Upper lobe of right lung (tissue), 1 donor: ENCODE data around the gene RNF133. TPM values are rescaled to one million over a fixed set of nuclear protein-coding genes. Genes with fewer than 3 reads are reported as not detected.

Source experiments
- ATAC-seq: fragments of 200-7000 bp; cut with Tn5 transposase; one replicate; pipeline ENCODE4 v1.9.1; 2020; ENCODE audit warnings: mild to moderate bottlenecking, moderate library complexity
- DNase-seq: peaks from one replicate; pipeline ENCODE4 v3.0.0-alpha.2; 2020
- H3K27ac ChIP-seq: fragments of 200-600 bp; one replicate; pipeline ENCODE4 v1.8.0; 2022
- H3K27me3 ChIP-seq: fragments of 200-600 bp; one replicate; pipeline ENCODE4 v1.8.0; 2022; ENCODE audit warnings: mild to moderate bottlenecking
- H3K36me3 ChIP-seq: fragments of 200-600 bp; one replicate; pipeline ENCODE4 v1.8.0; 2022
- H3K4me1 ChIP-seq: fragments of 200-600 bp; one replicate; pipeline ENCODE4 v1.8.0; 2022
- H3K4me3 ChIP-seq: fragments of 200-600 bp; one replicate; pipeline ENCODE4 v1.8.0; 2022; ENCODE audit warnings: mild to moderate bottlenecking
- H3K9me3 ChIP-seq: fragments of 200-600 bp; one replicate; pipeline ENCODE4 v1.8.0; 2022
- CTCF ChIP-seq: fragments of 200-600 bp; IDR thresholded peaks from one replicate; pipeline ENCODE4 v1.8.0; 2022; ENCODE audit warnings: antibody characterized with exemption
- intact Hi-C: fragments of 100-400 bp; cut with DNase I; formaldehyde crosslinking; loops from one replicate; pipeline ENCODE4 v1.11.0; 2022
- long read RNA-seq: library from polyadenylated mRNA; unstranded; transcript quantifications from one replicate; pipeline ENCODE4 v2.0.0, GENCODE V29; 2021
- total RNA-seq: library from RNA; stranded (reverse); fragmentation: NEBNext Ultra II Directional; extraction: Animal tissue kit (Norgen Biotek cat#: 25700); gene quantifications from one replicate; pipeline ENCODE4 v1.2.1, GENCODE V29; 2021
- donor health status: DM: no; HTN: yes; CAD: no; lungs with severe emphysema.

Gene RNF133
- total RNA-seq = 1.2 TPM
- long read RNA-seq = 0 reads

- no peak within 1 kb of the TSS for H3K4me3 ChIP-seq
- TF ChIP-seq CTCF = no peak
- DNase-seq (no peak), ATAC-seq (no peak)
- no peaks in the 10 kb centered on the region for H3K36me3 ChIP-seq
- no peaks in the 10 kb centered on the region for H3K27me3 ChIP-seq
- H3K4me1 ChIP-seq = no peaks in the 10 kb centered on the region
- intact Hi-C loops = no loop called here
- H3K9me3 ChIP-seq = no peaks in the 10 kb centered on the region
- H3K27ac ChIP-seq = no peak within 1 kb of the TSS
Measured at GRCh38 chr7:122699017-122699416, at the start of gene RNF133. RNF133 (minus strand) TSS chr7:122699117; CDS start chr7:122698918, 199 bp downstream.

GRCh38 chr7:122748195-122748594 is 49.3 kb upstream of the RNF133 start:
- no peak for ATAC-seq
- H3K4me1 ChIP-seq = no peaks in the 10 kb centered on the region
- H3K27ac ChIP-seq = no peak overlapping the region
- no peaks in the 10 kb centered on the region for H3K9me3 ChIP-seq
- H3K27me3 ChIP-seq = no peaks in the 10 kb centered on the region
- H3K4me3 ChIP-seq = no peak overlapping the region
- H3K36me3 ChIP-seq = no peaks in the 10 kb centered on the region
- TF ChIP-seq CTCF = no peak
- no peak for DNase-seq
- intact Hi-C loops = no loop called here

GRCh38 chr7:122746948-122747347 is 48.0 kb upstream of the RNF133 start:
- Histone ChIP-seq H3K27me3 (no peaks in the 10 kb centered on the region), H3K36me3 (no peaks in the 10 kb centered on the region), H3K9me3 (no peaks in the 10 kb centered on the region), H3K4me1 (no peaks in the 10 kb centered on the region), H3K4me3 (no peak overlapping the region), H3K27ac (no peak overlapping the region)
- TF ChIP-seq CTCF = no peak
- intact Hi-C loops = no loop called here
- DNase-seq = no peak
- ATAC-seq = no peak

GRCh38 chr7:122743211-122743610 is 44.3 kb upstream of the RNF133 start:
- ATAC-seq = no peak
- no peak for TF ChIP-seq CTCF
- H3K9me3 ChIP-seq = no peaks in the 10 kb centered on the region
- DNase-seq = no peak
- H3K4me3 ChIP-seq = no peak overlapping the region
- no peaks in the 10 kb centered on the region for H3K36me3 ChIP-seq
- no peaks in the 10 kb centered on the region for H3K27me3 ChIP-seq
- intact Hi-C loops = no loop called here
- no peaks in the 10 kb centered on the region for H3K4me1 ChIP-seq
- no peak overlapping the region for H3K27ac ChIP-seq

- DNase-seq (no peak), ATAC-seq (no peak)
- Histone ChIP-seq H3K36me3 (no peaks in the 10 kb centered on the region), H3K4me3 (no peak overlapping the region), H3K9me3 (no peaks in the 10 kb centered on the region), H3K4me1 (no peaks in the 10 kb centered on the region), H3K27me3 (no peaks in the 10 kb centered on the region), H3K27ac (no peak overlapping the region)
- no peak for TF ChIP-seq CTCF
- intact Hi-C loops = no loop called here
Measured at GRCh38 chr7:122738947-122739346, 40.0 kb upstream of the RNF133 start.

- no peak overlapping the region for H3K4me3 ChIP-seq
- H3K36me3 ChIP-seq = no peaks in the 10 kb centered on the region
- H3K9me3 ChIP-seq = no peaks in the 10 kb centered on the region
- no peak overlapping the region for H3K27ac ChIP-seq
- ATAC-seq (no peak), DNase-seq (no peak)
- intact Hi-C loops = no loop called here
- H3K4me1 ChIP-seq = no peaks in the 10 kb centered on the region
- no peaks in the 10 kb centered on the region for H3K27me3 ChIP-seq
- TF ChIP-seq CTCF = no peak
Measured at GRCh38 chr7:122736183-122736582, 37.3 kb upstream of the RNF133 start.
